ENCODE data around the gene IQSEC1. TPM values are rescaled to one million over a fixed set of nuclear protein-coding genes. Genes with fewer than 3 reads are reported as not detected.

IQSEC1 gene
- total and polyA plus RNA-seq, 2 of the 8 experiments (the other 6 are each of a cell fraction or from before 2014, with no cell fraction given): 6.8 to 28.8 TPM

DNA sequence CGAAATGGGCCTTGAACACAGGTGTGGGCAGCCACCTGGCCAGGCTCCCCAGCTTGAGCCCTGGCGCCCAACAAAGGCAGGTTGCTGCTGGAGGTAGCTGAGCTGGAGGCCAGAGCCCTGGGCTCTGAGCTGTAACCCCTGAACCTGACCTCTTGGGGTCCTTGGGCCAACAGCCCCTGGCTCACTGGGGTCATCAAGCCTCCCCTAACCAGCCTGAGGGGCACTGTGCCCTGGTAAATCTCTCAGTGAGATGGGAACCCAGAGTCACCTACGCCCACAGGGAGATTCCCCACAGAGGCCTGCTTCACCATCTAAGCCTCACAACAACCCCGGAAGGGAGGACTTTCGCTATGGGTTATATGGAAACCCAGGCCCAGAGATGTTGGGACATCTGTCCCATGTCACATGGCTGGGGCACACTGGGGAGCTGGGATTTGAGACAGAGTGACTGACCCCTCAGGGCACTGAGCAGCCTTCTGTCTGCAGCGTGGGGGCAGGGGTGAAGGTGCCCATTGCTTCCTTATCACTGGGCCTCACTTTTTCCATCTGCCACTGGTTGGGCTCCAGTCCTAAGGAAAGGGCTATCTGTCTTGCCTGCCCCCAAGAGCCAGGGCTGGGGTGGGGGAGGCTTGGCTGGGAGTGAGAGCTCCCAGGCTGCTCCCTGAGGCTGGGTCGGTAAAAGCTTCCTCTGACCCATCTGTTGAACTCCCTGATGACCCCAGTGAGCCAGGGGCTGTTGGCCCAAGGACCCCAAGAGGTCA lies 59.1 kb downstream of the IQSEC1 start (continued):
- TF ChIP-seq CHD1 (IDR thresholded peaks at IDR 0.05; ENCODE audit: low read depth, low read length): no peak
- no peak for TF ChIP-seq SP2 (IDR thresholded peaks at IDR 0.05; ENCODE audit: low read length)
- no peak for TF ChIP-seq SIX5 (IDR thresholded peaks at IDR 0.05; ENCODE audit: low read depth, low read length)
- TF ChIP-seq BRCA1 (IDR thresholded peaks at IDR 0.05; ENCODE audit: low read depth, low read length): no peak
- TF ChIP-seq RXRA (IDR thresholded peaks at IDR 0.05; ENCODE audit: insufficient read depth, low read depth, low read length): no peak
- TF ChIP-seq KDM1A (IDR thresholded peaks at IDR 0.05; ENCODE audit: borderline replicate concordance, low read length): no peak
